ENCODE data around the gene DNAJC12.
"Not testable (repeated sequence)": the region's sequence is repeated elsewhere in the genome, so short reads cannot be mapped to it uniquely, and the experiment has no call there.

DNAJC12 gene

DNA sequence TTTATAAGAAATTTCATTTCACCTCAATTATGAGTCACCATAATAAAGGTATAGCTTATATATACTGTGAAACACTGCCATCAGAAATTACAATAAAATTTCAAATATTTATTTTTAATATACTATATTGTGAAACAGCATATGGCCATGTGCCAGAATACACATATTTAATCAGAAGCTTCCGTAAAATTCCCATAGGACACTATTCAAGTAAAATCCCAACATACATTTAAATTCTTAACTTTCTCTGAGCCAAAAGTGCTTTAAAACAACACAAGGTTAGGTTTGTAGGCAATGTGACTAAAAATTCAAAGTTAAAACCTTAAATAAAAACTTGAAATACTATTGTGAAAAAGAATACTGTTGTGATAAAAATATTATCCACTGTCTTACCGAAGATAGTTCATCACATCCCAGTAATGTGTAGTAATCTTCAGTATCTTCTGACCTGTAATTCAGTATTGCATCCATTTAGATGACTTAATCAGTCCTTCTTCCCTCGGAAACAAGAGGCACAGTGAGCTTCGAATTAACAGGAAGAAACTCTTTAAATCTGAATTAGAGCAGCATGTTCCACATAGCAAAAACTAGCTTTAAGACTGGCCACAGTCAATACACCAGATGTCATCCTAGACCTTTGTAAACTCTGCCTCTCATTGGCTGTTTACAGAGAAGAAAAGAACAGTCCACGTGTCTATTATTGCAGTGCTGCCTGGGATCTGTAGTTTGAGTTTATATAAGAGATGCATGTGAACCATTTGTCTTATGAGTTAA lies at the start of gene DNAJC12:
Gene DNAJC12, minus strand, starts transcription at position 648 of the 774 bp plus-strand sequence. Its CDS starts 177 bp downstream, at position 471.
- in situ Hi-C loops (cut with MboI; ENCODE audit: low sequenced_read_pairs): no loop called here

DNA sequence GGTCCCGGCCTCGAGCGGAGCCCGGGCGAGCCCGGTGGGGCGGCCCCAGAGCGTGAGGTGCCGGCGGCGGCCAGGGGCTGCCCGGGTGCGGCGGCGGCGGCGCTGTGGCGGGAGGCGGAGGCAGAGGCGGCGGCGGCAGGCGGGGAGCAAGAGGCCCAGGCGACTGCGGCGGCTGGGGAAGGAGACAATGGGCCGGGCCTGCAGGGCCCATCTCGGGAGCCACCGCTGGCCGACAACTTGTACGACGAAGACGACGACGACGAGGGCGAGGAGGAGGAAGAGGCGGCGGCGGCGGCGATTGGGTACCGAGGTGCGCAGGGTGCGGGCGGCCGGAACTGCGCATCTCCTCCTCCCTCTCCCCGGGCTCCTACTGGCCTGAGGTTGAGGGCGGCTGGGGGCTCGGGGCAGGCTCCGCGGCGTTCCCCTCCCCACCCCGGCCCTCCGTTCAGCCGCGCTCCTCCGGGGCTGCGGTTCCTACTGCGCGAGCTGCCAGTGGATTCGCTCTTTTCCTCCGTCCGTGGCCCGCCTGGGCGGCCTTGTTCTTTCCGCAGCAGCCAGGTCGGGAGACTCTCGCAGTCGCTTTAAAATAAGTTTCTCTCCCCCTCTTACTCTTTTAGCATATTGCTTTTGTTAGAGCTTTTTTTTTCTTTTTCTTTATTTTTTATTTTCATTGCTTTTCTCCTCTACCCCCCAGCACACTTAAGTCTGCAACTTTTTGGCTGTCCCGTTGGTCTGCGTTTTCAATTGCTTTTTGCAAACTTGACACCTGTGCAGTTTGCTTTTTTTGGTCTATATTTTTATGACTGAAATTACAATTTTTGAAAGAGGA lies 47.1 kb upstream of the DNAJC12 start:
- in situ Hi-C loops (cut with MboI; ENCODE audit: low sequenced_read_pairs): no loop called here

DNA sequence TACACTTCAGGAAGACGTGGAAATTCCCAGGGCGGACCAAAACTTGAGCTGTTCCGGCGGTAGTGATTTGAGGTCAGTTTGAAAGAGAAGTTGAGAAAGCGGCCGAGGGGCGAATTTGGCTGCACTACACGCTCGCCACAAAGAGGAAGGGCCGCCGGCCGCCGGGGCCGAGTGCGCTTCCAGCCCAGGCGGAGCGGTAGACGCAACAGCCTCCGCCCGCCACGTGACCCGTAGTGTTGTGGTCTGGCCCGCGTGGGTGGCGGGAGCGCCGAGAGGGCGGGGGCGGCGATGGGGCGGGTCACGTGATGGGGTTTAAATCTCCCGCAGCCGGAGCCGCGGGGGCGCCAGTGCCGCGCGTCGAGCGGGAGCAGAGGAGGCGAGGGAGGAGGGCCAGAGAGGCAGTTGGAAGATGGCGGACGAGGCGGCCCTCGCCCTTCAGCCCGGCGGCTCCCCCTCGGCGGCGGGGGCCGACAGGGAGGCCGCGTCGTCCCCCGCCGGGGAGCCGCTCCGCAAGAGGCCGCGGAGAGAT lies 46.4 kb upstream of the DNAJC12 start, which contains the start of gene SIRT1:
Gene SIRT1, plus strand, starts transcription at position 344 of the 529 bp plus-strand sequence. Its CDS starts 66 bp downstream, at position 410.
- in situ Hi-C loops (cut with MboI; ENCODE audit: low sequenced_read_pairs): no loop called here

- in situ Hi-C loops (cut with MboI; ENCODE audit: low sequenced_read_pairs): no loop called here
These were observed 45.8 kb upstream of the DNAJC12 start for GRCh38 chr10:67883710-67884312.

GRCh38 chr10:67878133-67878532 lies 40.1 kb upstream of the DNAJC12 start:
- in situ Hi-C loops (cut with MboI; ENCODE audit: low sequenced_read_pairs): no loop called here

DNA sequence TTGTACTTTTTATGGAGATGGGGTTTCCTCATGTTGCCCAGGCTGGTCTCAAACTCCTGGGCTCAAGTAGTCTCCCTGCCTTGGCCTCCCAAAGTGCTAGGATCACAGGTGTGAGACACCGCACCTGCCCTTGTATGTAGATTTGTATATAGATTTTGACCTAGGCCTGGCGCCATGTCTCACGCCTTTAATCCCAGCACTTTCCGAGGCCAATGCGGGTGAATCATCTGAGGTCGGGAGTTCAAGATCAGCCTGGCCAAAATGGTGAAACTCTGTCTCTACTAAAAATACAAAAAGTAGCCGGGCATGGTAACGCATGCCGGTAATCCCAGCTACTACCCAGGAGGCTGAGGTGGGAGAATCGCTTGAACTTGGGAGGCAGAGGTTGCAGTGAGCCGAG lies 39.4 kb upstream of the DNAJC12 start:
- in situ Hi-C loops (cut with MboI; ENCODE audit: low sequenced_read_pairs): not testable (repeated sequence)

GRCh38 chr10:67875340-67876238 lies 37.6 kb upstream of the DNAJC12 start:
- in situ Hi-C loops (cut with MboI; ENCODE audit: low sequenced_read_pairs): no loop called here

DNA sequence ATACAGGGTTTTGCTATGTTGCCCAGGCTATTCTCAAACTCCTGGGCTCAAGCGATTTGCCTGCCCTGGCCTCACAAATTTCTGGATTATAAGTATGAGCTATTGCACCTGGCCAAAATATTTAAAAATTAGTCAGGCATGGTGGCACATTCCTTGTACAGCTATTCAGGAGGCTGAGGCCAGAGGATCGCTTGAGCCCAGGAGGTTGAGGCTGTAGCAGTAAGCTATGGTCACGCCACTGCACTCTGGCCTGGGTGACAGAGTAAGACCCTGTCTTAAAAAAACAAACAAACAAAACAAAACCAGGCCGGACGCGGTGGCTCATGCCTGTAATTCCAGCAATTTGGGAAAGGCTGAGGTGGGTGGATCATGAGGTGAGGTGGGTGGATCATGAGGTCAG lies 32.0 kb upstream of the DNAJC12 start:
- in situ Hi-C loops (cut with MboI; ENCODE audit: low sequenced_read_pairs): loop anchor here (25.0 kb wide), 1 partner anchor 292 kb away; no protein-coding TSS in a partner anchor

DNA sequence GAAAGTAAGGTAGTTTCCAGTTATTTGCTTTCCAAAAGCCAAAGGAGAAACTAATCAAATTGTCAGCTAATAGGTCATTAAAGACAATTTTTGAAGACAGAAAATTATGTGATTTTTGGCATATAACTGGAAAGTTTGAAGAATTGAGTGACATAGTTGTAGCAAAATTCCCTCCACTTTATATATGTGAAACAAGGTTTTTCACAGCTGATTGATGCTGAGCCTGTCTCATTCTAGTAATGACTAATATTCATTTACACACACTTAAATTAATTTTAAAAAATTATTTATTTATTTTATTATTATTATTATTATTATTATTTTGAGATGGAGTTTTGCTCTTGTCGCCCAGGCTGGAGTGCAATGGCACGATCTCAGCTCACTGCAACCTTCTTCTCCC lies 30.1 kb upstream of the DNAJC12 start:
- in situ Hi-C loops (cut with MboI; ENCODE audit: low sequenced_read_pairs): loop anchor here (25.0 kb wide), 1 partner anchor 294 kb away; no protein-coding TSS in a partner anchor

DNA sequence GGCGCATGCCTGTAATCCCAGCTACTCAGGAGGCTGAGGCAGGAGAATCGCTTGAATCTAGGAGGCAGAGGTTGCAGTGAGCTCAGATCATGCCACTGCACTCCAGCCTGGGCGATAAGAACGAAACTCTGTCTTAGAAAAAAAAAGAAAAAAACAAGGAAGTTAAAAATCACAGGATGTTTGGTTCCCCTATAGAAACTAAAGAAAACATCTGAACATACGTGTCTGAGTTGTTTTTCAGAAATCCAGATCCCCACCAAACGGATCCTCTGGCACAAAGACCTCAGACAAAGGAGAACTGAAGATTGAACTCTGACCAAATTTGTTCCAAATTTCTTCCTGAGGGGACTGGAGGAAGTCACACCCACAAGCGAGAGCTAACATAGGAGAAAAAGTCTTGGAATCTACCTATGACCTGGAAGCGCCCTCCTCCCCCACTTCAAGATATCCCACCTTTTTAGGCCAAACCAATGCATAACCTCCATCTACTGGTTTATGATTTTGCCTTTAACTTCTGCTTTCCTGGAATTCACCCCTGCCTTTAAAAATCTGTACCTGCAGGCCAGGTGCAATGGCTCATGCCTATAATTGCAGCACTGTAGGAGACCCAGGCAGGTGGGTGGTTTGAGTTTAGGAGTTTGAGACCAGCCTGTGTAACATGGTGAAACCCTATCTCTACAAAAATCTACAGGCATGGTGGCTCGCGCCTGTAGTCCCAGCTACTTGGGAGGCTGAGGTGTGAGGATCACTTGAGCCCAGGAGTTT lies 26.8 kb upstream of the DNAJC12 start:
- in situ Hi-C loops (cut with MboI; ENCODE audit: low sequenced_read_pairs): loop anchor here (25.0 kb wide), 1 partner anchor 298 kb away; no protein-coding TSS in a partner anchor

DNA sequence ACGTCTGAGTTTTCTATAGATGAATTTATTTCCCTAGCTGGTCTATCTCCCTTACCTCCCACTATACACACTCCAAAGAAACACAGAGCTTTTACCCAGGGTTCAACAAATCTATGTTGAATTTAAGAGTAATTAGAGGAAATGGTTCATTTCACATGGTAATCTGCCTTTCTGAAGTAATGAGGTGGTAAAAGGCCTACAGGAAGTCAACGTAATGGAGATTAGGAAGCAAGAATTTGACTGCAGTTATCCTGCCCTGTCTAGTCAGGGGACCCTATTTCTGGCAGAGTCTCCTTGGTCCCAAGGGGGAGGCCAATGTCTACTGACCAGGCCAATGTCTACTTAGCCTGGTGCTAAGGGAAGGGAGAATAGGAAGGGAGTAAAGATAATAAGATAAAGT lies 25.1 kb upstream of the DNAJC12 start:
- in situ Hi-C loops (cut with MboI; ENCODE audit: low sequenced_read_pairs): loop anchor here (25.0 kb wide), 1 partner anchor 299 kb away; no protein-coding TSS in a partner anchor

DNA sequence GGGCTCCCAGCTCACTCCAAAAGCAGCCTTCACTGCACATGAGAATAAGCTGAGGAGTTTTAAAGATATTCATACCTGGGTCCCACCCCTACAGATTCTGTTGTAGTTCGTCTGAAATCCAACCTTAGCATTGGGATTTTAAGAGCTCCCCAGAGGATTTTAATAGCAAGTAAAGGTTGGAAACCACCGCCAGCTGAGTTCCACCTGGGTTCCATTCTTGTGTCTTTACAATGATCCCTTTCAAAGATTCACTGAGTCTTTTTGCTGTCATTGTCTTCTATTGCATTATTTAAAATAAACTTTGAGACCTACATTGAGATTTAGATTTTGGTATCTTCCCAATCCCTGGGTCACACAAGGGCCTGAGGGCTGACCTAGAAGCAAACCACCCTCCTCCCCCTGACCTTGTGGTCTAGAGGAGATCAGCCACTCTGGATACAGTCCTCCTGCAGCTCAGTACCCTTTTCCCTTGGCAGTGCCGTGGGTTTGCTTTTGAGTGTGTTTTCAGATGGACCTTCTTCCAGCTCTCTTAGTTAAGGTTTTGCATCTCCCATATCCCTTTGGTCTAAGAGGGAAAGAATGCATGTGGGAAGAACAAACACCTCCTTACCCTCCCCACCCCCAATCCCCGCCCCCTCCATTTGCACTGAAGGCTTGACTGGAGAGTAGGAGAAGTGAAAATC lies 23.9 kb upstream of the DNAJC12 start:
- in situ Hi-C loops (cut with MboI; ENCODE audit: low sequenced_read_pairs): loop anchor here (25.0 kb wide), 1 partner anchor 300 kb away; no protein-coding TSS in a partner anchor

- in situ Hi-C loops (cut with MboI; ENCODE audit: low sequenced_read_pairs): loop anchor here (25.0 kb wide), 1 partner anchor 303 kb away; no protein-coding TSS in a partner anchor
These were observed 21.0 kb upstream of the DNAJC12 start for GRCh38 chr10:67858971-67859370.

DNA sequence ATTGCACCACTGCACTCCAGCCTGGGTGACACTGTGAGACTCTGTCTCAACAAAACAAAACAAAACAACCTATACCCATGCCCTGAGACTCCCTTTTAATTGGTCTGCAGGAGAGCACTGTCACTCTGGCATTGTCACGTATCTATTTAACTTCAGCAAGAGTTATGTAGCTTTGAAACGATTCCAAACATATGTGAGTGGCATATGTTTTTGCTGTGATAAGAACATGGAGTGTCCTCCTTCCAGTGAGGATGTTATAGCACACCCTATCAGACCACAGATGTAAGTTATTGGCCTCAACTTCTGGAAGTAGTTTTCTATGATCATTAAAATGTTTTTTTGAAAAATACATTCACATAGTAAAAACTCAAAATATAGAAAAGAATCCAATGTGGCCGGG lies 15.5 kb upstream of the DNAJC12 start:
- in situ Hi-C loops (cut with MboI; ENCODE audit: low sequenced_read_pairs): loop anchor here (25.0 kb wide), 1 partner anchor 309 kb away; no protein-coding TSS in a partner anchor

DNA sequence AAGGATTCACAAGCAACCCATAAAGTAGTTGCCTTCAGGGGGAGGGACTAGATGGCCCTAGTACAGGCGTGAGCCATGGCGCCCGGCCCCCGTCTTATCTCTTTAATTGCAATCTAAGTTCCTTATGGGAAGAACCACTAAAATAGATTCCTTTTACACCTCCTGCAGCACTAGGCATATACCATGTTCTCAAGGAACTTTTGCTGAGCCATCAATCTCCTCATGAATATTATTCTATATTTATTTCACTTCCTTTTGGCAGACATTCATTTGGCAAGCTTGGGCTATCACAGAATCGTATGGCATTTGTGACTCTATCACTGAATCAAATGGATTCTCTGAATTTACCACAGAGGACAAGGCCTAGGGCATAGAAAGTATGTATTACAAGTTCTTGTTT lies 14.8 kb upstream of the DNAJC12 start:
- in situ Hi-C loops (cut with MboI; ENCODE audit: low sequenced_read_pairs): loop anchor here (25.0 kb wide), 1 partner anchor 310 kb away; no protein-coding TSS in a partner anchor

DNA sequence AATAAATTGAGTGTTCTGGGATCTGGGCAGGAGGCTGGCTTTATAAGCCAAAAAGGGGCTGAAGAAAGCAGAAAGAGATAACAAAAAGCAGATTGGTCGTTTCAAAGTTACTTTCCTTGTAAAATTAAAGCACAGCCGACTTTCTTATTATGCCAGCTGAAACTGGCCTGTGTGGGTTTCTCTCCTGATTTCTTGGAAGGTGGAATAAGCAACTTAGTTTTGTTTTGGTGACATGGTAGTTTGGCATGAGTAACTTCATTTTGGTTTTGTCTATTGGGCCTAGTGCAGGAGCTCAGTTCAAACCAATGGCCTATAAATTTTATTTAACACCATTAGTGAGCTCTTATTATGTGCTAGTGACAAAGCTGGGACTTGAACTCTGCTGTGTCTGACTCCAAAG lies 13.2 kb upstream of the DNAJC12 start:
- in situ Hi-C loops (cut with MboI; ENCODE audit: low sequenced_read_pairs): loop anchor here (25.0 kb wide), 1 partner anchor 311 kb away; no protein-coding TSS in a partner anchor

DNA sequence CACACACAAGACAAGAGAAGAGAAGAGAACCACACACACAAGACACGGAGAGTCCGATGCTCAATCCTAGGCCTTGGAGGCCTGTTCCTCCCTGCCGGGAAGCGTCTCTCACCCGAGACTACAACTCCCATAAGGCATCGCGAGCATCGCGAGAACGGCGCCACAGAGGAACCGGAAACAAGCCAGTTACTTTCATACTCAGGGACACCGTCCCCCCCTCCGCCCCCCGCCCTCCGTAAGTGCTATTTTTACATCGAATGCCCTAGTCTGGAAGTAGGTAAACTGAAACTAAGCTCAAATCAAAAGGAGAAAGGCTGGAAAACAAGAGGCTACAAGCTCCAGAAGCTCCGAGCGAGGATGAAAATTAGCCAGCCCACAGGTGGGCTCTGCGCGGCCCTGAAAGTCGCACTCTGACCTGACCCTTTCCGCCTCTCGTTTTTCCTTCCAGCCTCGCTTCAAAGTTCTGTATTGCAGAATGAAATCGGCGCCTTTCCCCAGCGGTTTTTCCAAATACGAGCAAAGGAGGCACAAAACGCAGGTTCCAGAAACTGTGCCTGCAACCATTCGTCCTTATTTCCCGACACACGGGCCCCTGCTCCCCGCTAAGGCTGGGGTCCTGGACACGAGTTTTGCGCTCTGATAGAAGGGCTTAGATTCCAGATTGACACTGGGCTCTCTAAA lies 11.5 kb upstream of the DNAJC12 start:
- in situ Hi-C loops (cut with MboI; ENCODE audit: low sequenced_read_pairs): loop anchor here (25.0 kb wide), 1 partner anchor 313 kb away; no protein-coding TSS in a partner anchor

GRCh38 chr10:67843284-67843683 lies 5.3 kb upstream of the DNAJC12 start:
- in situ Hi-C loops (cut with MboI; ENCODE audit: low sequenced_read_pairs): no loop called here
